ENCODE results near the gene TP53I11.

The TP53I11 gene

DNA sequence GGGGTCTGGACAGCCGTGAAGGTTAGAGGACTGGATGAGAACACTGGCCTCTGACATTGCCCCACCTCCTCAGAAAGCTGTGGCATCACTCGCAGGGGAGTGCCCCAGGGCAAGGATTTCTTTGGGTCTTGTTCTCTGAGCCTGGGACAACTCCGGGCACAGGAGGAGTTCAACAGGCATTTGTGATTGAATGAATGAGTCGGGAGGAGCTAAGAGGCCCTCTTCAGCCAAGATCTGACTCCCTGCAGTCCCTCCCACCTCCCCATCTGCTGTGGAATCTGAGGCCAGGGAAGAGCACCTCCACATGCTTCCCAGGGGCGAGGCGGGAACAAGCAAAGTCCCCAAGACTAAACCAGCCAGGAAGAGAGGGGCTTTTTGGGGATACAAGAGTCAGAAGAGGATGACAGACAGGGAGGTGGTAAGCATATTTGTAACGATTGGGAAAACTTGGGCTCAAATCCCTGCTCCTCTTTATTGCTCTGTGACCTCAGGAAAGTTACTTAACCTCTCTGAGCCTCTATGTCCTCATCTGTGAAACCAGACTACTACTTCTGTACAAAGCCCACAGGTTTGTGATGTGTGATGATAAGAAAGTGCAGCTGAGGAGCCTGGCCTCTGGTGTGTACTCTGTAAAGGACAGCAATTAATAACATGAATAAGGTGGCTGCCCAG, 6.4 kb downstream of the TP53I11 start:
- TF ChIP-seq, protein P1, sequence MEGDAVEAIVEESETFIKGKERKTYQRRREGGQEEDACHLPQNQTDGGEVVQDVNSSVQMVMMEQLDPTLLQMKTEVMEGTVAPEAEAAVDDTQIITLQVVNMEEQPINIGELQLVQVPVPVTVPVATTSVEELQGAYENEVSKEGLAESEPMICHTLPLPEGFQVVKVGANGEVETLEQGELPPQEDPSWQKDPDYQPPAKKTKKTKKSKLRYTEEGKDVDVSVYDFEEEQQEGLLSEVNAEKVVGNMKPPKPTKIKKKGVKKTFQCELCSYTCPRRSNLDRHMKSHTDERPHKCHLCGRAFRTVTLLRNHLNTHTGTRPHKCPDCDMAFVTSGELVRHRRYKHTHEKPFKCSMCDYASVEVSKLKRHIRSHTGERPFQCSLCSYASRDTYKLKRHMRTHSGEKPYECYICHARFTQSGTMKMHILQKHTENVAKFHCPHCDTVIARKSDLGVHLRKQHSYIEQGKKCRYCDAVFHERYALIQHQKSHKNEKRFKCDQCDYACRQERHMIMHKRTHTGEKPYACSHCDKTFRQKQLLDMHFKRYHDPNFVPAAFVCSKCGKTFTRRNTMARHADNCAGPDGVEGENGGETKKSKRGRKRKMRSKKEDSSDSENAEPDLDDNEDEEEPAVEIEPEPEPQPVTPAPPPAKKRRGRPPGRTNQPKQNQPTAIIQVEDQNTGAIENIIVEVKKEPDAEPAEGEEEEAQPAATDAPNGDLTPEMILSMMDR (conservative IDR thresholded peaks at IDR 0.05; ENCODE audit: low read depth, low read length) = no peak
- DNase-seq (ENCODE audit: low read depth) = no peak

DNA sequence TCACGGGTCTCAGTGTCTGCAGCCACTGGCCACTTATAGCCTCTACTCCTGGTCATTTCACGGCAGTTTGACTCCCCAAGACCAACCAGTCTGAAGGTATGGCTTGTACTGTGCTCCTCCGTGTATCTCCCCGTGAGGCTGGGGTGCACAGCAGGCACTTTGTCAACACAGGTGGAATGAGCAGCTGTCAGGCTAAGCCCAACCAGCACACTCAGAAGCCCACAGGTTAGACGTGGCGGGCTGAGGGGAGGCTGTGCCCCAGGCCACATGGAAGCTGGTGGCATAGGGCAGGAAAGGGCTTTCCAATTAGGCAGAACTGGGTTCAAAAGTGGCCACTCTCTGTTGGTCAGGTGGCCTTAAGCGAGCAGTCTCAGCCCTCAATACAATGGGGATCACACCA, 7.0 kb downstream of the TP53I11 start:
- TF ChIP-seq, protein P1 (conservative IDR thresholded peaks at IDR 0.05; ENCODE audit: low read depth, low read length) = no peak

More for the DNA sequence above, 6.4 kb downstream of the TP53I11 start:
- no peak overlapping the region for H3K4me3 ChIP-seq (ENCODE audit: low read length)

DNA sequence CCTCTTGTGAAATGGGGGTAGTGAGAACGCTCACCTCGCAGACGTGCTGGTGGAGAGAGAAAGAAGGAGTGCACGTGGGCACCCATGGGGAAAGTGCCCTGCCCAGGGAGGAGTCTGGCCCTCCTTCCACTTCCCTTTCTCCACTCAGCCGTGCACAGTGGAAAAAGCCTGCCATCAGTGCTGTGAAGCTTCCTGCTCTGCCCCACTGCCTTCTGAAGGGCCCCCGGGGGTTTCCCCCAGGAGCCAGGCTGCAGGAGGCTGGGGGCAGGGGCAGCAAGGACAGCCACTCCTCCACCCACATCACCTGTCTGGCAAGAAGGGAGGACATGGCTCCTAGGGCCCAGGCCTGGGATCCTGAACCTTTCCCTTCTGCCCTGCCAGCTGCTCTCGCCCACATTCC, 7.6 kb downstream of the TP53I11 start:
- no peak for DNase-seq (ENCODE audit: low read depth)
- H3K4me3 ChIP-seq (ENCODE audit: low read length) = no peak overlapping the region
- TF ChIP-seq, protein P1 (conservative IDR thresholded peaks at IDR 0.05; ENCODE audit: low read depth, low read length) = no peak

More for the DNA sequence above, 7.0 kb downstream of the TP53I11 start:
- H3K4me3 ChIP-seq (ENCODE audit: low read length) = no peak overlapping the region
- no peak for DNase-seq (ENCODE audit: low read depth)

DNA sequence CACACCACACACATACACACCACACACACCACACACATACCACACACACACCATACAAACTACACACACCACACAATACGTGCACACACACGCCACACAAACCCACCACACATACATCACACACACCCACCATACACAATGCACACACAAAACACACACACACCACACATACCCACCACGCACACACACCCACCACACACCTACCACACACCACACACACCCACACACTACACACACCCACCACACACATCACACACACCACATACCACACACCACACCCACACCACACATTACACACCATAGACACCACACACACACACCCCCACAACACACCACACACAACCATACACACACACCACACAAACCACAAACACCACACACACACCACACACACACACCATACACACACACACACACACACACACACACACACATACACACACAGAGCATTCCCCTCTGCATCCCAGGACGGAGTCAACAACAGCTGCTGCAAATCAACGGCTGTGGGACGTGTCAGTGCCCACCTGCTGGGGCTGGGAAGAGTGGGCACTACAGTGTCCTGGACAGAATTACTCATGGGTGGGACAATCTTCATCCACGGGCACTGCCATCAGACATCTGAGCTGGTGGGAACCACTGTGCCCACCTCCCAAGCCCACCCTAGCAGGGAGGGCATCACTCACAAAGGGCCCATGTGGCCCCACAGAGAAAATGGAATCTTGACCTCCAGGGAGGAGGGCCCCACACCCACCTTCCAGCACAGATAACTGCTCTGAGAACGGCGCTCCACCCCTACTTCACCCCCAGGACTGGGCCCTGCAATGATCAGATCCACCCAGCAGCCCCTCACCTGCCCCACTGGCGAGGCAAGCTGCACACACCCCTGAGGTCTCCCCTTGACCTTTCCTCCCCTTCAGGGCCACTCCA, 8.4 kb downstream of the TP53I11 start:
- DNase-seq (ENCODE audit: low read depth) = no peak
- TF ChIP-seq, protein P1 (conservative IDR thresholded peaks at IDR 0.05; ENCODE audit: low read depth, low read length) = no peak

DNA sequence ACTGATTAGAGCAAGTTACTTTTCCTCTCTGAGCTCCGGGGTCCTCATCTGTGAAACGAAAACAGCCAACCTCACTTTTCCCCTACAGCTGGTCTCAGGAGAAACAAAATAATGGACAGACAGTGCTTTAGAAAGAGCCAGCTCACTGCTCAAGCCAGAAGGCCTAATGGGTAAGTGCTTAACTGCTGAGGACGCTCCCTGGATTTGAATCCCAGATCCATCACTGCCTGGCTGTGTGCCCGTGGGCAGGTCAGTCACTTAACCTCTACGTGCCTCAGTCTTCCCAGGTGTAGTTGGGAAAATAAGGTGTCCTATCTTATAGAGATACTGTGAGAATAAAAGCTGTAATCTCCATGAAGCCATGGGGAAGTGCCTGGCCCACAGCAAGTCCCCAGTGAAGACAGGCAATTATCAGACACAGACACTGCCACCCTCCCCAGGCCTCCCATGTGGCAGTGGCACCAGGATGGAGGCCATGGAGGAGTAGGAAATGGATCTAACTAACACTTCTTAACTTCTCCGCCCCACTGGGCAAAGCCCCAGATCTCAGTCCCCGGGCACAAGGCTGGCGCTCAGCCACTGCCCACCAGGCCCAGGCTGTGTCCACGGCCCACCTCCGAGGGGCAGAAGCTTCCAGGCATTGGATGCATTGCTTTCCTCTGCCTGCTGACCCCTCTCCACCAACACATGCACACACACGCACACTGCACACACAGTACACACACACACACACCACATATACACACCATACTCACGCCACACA, 9.2 kb downstream of the TP53I11 start:
- TF ChIP-seq, protein P1 (conservative IDR thresholded peaks at IDR 0.05; ENCODE audit: low read depth, low read length) = no peak
- H3K4me3 ChIP-seq (ENCODE audit: low read length) = no peak overlapping the region
- no peak for DNase-seq (ENCODE audit: low read depth)

More for the DNA sequence above, 8.4 kb downstream of the TP53I11 start:
- no peak overlapping the region for H3K4me3 ChIP-seq (ENCODE audit: low read length)

DNA sequence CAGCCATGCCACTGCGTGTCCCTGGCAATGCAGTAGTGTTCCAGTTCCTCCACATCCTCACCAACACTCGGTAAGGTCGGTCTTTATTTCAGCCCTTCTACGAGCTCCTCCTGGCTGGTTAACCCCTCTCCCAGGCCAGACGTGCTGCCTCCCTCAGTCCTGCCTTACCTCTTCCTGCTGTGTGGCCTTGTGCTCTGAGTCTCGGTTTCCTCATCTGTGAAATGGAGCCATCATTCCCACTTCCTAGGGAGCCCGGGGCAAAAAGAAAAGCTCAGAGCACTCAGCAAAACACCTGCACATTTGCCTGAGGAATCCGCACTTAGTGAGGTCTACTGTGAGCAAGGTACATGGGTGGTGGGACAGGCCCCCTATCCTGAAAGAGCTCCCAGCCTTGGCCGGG, 9.8 kb downstream of the TP53I11 start:
- TF ChIP-seq, protein P1 (conservative IDR thresholded peaks at IDR 0.05; ENCODE audit: low read depth, low read length) = no peak
- no peak for DNase-seq (ENCODE audit: low read depth)
- no peak overlapping the region for H3K4me3 ChIP-seq (ENCODE audit: low read length)

Data from retinal pigment epithelial cell (primary cell).